SU-DHL-6 (cell line): ENCODE results near the gene HIVEP3.

ENCODE experiments used
- H2AFZ ChIP-seq: fragments of 200-600 bp; sonication (generic); 2 replicates; pipeline ENCODE4 v1.6.1; 2014; ENCODE audit warnings: low read depth, mild to moderate bottlenecking, moderate library complexity, mixed read lengths, antibody characterized with exemption, low read length; ENCODE audit not compliant: severe bottlenecking
- H3F3A ChIP-seq: fragments of 200-600 bp; shearing (Covaris generic); 2 replicates; pipeline ENCODE4 v1.6.0; 2016; ENCODE audit warnings: antibody characterized with exemption, mild to moderate bottlenecking; ENCODE audit not compliant: insufficient read depth
- H3K27ac ChIP-seq: fragments of 200-600 bp; sonication (generic); 2 replicates; pipeline ENCODE4 v1.5.1; 2016; ENCODE audit warnings: low read depth, mild to moderate bottlenecking, low read length, moderate library complexity, mixed read lengths
- H3K27me3 ChIP-seq: fragments of 200-600 bp; sonication (generic), shearing (Covaris generic); 2 replicates; pipeline ENCODE4 v1.6.0; 2014; ENCODE audit warnings: mild to moderate bottlenecking, low read length
- H3K36me3 ChIP-seq: fragments of 200-600 bp; sonication (generic); 2 replicates; pipeline ENCODE4 v1.6.1; 2014; ENCODE audit warnings: mild to moderate bottlenecking, low read length, mixed read lengths
- H3K4me2 ChIP-seq: fragments of 300-600, 200-600 bp; shearing (Covaris generic), sonication (generic); 2 replicates; pipeline ENCODE4 v1.6.0; 2014; ENCODE audit warnings: low read length, low read depth, mild to moderate bottlenecking; ENCODE audit not compliant: poor library complexity, severe bottlenecking
- H3K4me3 ChIP-seq: fragments of 200-600 bp; sonication (generic); 2 replicates; pipeline ENCODE4 v1.5.1; 2014; ENCODE audit warnings: antibody characterized with exemption, low read length, mild to moderate bottlenecking, mixed read lengths; ENCODE audit not compliant: insufficient read depth, poor library complexity, severe bottlenecking
- H3K79me2 ChIP-seq: fragments of 200-600 bp; sonication (generic); 2 replicates; pipeline ENCODE4 v1.6.1; 2014; ENCODE audit warnings: mild to moderate bottlenecking, low read length, moderate library complexity; ENCODE audit not compliant: insufficient read depth
- H3K9ac ChIP-seq: fragments of 200-600 bp; sonication (generic); 2 replicates; pipeline ENCODE4 v1.7.0; 2014; ENCODE audit warnings: mild to moderate bottlenecking, low read length
- H3K9me2 ChIP-seq: fragments of 200-600 bp; sonication (generic); replicated peaks from 2 replicates; pipeline ENCODE4 v1.6.1; 2014; ENCODE audit warnings: low read length; ENCODE audit not compliant: insufficient read depth
- H3K9me3 ChIP-seq: fragments of 200-600 bp; sonication (generic); 2 replicates; pipeline ENCODE4 v1.6.1; 2014; ENCODE audit warnings: low read length, mixed read lengths; ENCODE audit not compliant: insufficient read depth
- H4K20me1 ChIP-seq: fragments of 200-600 bp; sonication (generic); 2 replicates; pipeline ENCODE4 v1.6.1; 2014; ENCODE audit warnings: low read depth, mild to moderate bottlenecking, antibody characterized with exemption, low read length, moderate library complexity, mixed read lengths
- CTCF ChIP-seq: fragments of 200-600 bp; sonication (generic); IDR thresholded peaks from one replicate; pipeline ENCODE4 v1.5.1; 2017; ENCODE audit warnings: antibody characterized with exemption, mild to moderate bottlenecking, low read length, moderate library complexity; ENCODE audit not compliant: insufficient read depth, poor library complexity, severe bottlenecking
- EZH2phosphoT487 ChIP-seq: fragments of 200-600 bp; sonication (generic), shearing (Covaris generic); conservative IDR thresholded peaks from 2 replicates; pipeline ENCODE4 v1.6.1; 2018; ENCODE audit warnings: mild to moderate bottlenecking, antibody characterized with exemption, low read length, moderate library complexity, mixed read lengths

The HIVEP3 gene

GRCh38 chr1:41822866-41823265 is 95.9 kb downstream of the HIVEP3 start:
- Histone ChIP-seq H2AFZ (no peak overlapping the region), H3K36me3 (no peaks in the 10 kb centered on the region), H3K27ac (no peak overlapping the region), H3K4me2 (no peak overlapping the region), H3K9ac (no peak overlapping the region), H3K27me3 (no peaks in the 10 kb centered on the region), H3K4me3 (no peak overlapping the region), H4K20me1 (no peaks in the 10 kb centered on the region), H3K79me2 (no peaks in the 10 kb centered on the region), H3F3A (no peaks in the 10 kb centered on the region), H3K9me3 (no peaks in the 10 kb centered on the region), H3K9me2 (no peaks in the 10 kb centered on the region)
- TF ChIP-seq EZH2phosphoT487 (no peak), CTCF (no peak)

- no peaks in the 10 kb centered on the region for H3K79me2 ChIP-seq
- no peaks in the 10 kb centered on the region for H3K27me3 ChIP-seq
- H3F3A ChIP-seq = no peaks in the 10 kb centered on the region
- H2AFZ ChIP-seq = no peak overlapping the region
- H3K4me2 ChIP-seq = no peak overlapping the region
- no peak overlapping the region for H3K4me3 ChIP-seq
- H3K9me2 ChIP-seq = no peaks in the 10 kb centered on the region
- H3K36me3 ChIP-seq = no peaks in the 10 kb centered on the region
- no peaks in the 10 kb centered on the region for H3K9me3 ChIP-seq
- H3K9ac ChIP-seq = no peak overlapping the region
- no peaks in the 10 kb centered on the region for H4K20me1 ChIP-seq
- no peak for TF ChIP-seq EZH2phosphoT487
- no peak for TF ChIP-seq CTCF
- H3K27ac ChIP-seq = no peak overlapping the region
Observed at GRCh38 chr1:41819843-41820242, 98.9 kb downstream of the HIVEP3 start.

- Histone ChIP-seq H3K9me3 (no peaks in the 10 kb centered on the region), H3K9me2 (no peaks in the 10 kb centered on the region), H3K9ac (no peak overlapping the region), H3K79me2 (no peaks in the 10 kb centered on the region), H3K27me3 (no peaks in the 10 kb centered on the region), H3F3A (no peaks in the 10 kb centered on the region), H4K20me1 (no peaks in the 10 kb centered on the region), H3K27ac (no peak overlapping the region), H2AFZ (no peak overlapping the region), H3K36me3 (no peaks in the 10 kb centered on the region), H3K4me2 (no peak overlapping the region), H3K4me3 (no peak overlapping the region)
- no peak for TF ChIP-seq CTCF
- TF ChIP-seq EZH2phosphoT487 = no peak
Observed at GRCh38 chr1:41819069-41819468, 99.7 kb downstream of the HIVEP3 start.
